Measurements from ENCODE around the gene INA. TPM values are rescaled to one million over a fixed set of nuclear protein-coding genes. Genes with fewer than 3 reads are reported as not detected.
A peak's percentile ranks its signal among the peaks of the same experiment; 100 is the strongest.

The INA gene
- total RNA-seq, 1 donor from 2014 or later, result 6.2 TPM

- Mint-ChIP-seq H3K27me3 (peaks cover 69% of the 10 kb centered on the region), H3K27ac (no peak overlapping the region), H3K36me3 (ENCODE audit: insufficient read depth) (no peaks in the 10 kb centered on the region), H3K9me3 (ENCODE audit: low read depth) (no peaks in the 10 kb centered on the region), H3K4me3 (ENCODE audit: low read depth) (no peak overlapping the region), H3K4me1 (ENCODE audit: low read depth) (peaks cover 3% of the 10 kb centered on the region)
- TF ChIP-seq, protein P1, sequence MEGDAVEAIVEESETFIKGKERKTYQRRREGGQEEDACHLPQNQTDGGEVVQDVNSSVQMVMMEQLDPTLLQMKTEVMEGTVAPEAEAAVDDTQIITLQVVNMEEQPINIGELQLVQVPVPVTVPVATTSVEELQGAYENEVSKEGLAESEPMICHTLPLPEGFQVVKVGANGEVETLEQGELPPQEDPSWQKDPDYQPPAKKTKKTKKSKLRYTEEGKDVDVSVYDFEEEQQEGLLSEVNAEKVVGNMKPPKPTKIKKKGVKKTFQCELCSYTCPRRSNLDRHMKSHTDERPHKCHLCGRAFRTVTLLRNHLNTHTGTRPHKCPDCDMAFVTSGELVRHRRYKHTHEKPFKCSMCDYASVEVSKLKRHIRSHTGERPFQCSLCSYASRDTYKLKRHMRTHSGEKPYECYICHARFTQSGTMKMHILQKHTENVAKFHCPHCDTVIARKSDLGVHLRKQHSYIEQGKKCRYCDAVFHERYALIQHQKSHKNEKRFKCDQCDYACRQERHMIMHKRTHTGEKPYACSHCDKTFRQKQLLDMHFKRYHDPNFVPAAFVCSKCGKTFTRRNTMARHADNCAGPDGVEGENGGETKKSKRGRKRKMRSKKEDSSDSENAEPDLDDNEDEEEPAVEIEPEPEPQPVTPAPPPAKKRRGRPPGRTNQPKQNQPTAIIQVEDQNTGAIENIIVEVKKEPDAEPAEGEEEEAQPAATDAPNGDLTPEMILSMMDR (IDR thresholded peaks at IDR 0.05; ENCODE audit: unreplicated experiment), result no peak
- DNase-seq (ENCODE audit: low spot score, unreplicated experiment), result no peak
Observed at GRCh38 chr10:103277713-103278536, 987 bp downstream of the INA start.

- TF ChIP-seq, protein P1 (IDR thresholded peaks at IDR 0.05; ENCODE audit: unreplicated experiment), result no peak
- peak overlapping the region; percentile 50 for H3K4me3 Mint-ChIP-seq (ENCODE audit: low read depth)
- H3K36me3 Mint-ChIP-seq (ENCODE audit: insufficient read depth), result no peaks in the 10 kb centered on the region
- H3K9me3 Mint-ChIP-seq (ENCODE audit: low read depth), result no peaks in the 10 kb centered on the region
- H3K4me1 Mint-ChIP-seq (ENCODE audit: low read depth), result peaks cover 3% of the 10 kb centered on the region
- DNase-seq (ENCODE audit: low spot score, unreplicated experiment), result no peak
- peaks cover 64% of the 10 kb centered on the region for H3K27me3 Mint-ChIP-seq
- no peak overlapping the region for H3K27ac Mint-ChIP-seq
Observed at GRCh38 chr10:103278537-103278823, 1.5 kb downstream of the INA start.

DNA sequence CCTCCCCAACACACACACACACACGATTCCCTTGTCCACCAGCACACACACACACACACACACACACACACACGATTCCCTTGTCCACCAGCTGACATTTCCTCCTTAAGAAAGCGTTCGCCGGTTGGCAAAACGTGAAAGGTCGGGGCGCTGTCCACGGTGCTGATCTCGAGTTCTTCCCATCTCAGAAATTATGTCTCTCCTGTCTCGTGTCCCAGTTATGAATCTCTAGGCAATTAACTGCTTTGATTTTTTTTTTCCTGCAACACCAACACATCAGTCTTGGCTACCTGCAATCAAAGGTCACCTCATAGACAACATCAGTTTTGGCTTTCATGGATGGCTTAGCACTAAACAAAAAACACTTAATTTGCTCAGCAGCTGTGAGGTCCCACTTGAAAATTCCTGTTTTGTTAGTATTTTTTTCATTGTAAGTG is 1.9 kb downstream of the INA start:
- Mint-ChIP-seq H3K27ac (peak overlapping the region; percentile 73), H3K36me3 (ENCODE audit: insufficient read depth) (no peaks in the 10 kb centered on the region)
- TF ChIP-seq, protein P1 (IDR thresholded peaks at IDR 0.05; ENCODE audit: unreplicated experiment), result no peak

DNA sequence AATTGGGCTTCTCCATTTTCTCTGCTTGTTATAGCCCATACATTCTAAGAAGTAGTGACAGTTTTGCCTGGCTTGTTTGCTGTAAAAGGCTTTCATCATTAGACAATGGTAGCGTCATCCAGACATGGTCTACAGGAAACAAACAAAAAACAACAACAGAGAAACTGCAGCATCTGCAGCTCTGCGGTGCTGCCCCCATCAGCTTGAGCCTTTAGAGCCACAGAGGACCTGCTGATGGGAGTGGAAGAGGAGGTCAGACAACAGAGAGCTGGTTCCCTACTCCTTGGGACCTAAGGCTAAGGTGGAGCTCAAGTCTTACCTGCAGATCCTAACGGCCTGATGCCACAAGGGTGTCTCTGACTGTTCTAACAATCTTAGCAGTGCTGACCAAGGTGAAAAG is 3.1 kb downstream of the INA start:
- Mint-ChIP-seq H3K4me1 (ENCODE audit: low read depth) (peaks cover 3% of the 10 kb centered on the region), H3K9me3 (ENCODE audit: low read depth) (no peaks in the 10 kb centered on the region), H3K27me3 (peaks cover 58% of the 10 kb centered on the region), H3K27ac (no peak overlapping the region), H3K36me3 (ENCODE audit: insufficient read depth) (no peaks in the 10 kb centered on the region), H3K4me3 (ENCODE audit: low read depth) (no peak overlapping the region)
- TF ChIP-seq, protein P1 (IDR thresholded peaks at IDR 0.05; ENCODE audit: unreplicated experiment), result no peak
- no peak for DNase-seq (ENCODE audit: low spot score, unreplicated experiment)

More for the DNA sequence above, 1.9 kb downstream of the INA start:
- Mint-ChIP-seq H3K27me3 (peaks cover 60% of the 10 kb centered on the region), H3K4me3 (ENCODE audit: low read depth) (peak overlapping the region; percentile 50), H3K4me1 (ENCODE audit: low read depth) (peaks cover 3% of the 10 kb centered on the region), H3K9me3 (ENCODE audit: low read depth) (no peaks in the 10 kb centered on the region)
- peak; percentile 57 for DNase-seq (ENCODE audit: low spot score, unreplicated experiment)

- no peak for DNase-seq (ENCODE audit: low spot score, unreplicated experiment)
Observed at GRCh38 chr10:103280506-103280905, 3.6 kb downstream of the INA start.

More at GRCh38 chr10:103280506-103280905, 3.6 kb downstream of the INA start:
- Mint-ChIP-seq H3K27ac (no peak overlapping the region), H3K36me3 (ENCODE audit: insufficient read depth) (no peaks in the 10 kb centered on the region), H3K27me3 (peaks cover 54% of the 10 kb centered on the region), H3K4me1 (ENCODE audit: low read depth) (peaks cover 3% of the 10 kb centered on the region), H3K9me3 (ENCODE audit: low read depth) (no peaks in the 10 kb centered on the region), H3K4me3 (ENCODE audit: low read depth) (no peak overlapping the region)
- TF ChIP-seq, protein P1 (IDR thresholded peaks at IDR 0.05; ENCODE audit: unreplicated experiment), result no peak
